SK-N-SH (cell line): ENCODE data around the gene ITGA5.

Source experiments
- EZH2phosphoT487 ChIP-seq: fragments of 200-600 bp; sonication (generic); IDR thresholded peaks from 2 replicates; pipeline ENCODE4 v1.6.1; 2017; ENCODE audit warnings: low read depth, mixed run types, mild to moderate bottlenecking, antibody characterized with exemption, moderate library complexity, borderline replicate concordance
- TAF1 ChIP-seq: IDR thresholded peaks from 2 replicates; pipeline ENCODE4 v1.6.1; 2012; ENCODE audit warnings: low read depth, mild to moderate bottlenecking, low read length, moderate library complexity, borderline replicate concordance
- TF ChIP-seq, protein P1 (sequence below): fragments of 150-350 bp; IDR thresholded peaks from 2 replicates; pipeline ENCODE4 v1.6.1; 2017; ENCODE audit warnings: antibody characterized with exemption, low read length, low read depth, borderline replicate concordance
- TF ChIP-seq, protein P2 (sequence below): IDR thresholded peaks from 2 replicates; pipeline ENCODE4 v1.4.0; 2012; ENCODE audit warnings: low read depth, borderline replicate concordance
- TF ChIP-seq, protein P3 (sequence below): fragments of 200-600 bp; sonication (generic); IDR thresholded peaks from 2 replicates; pipeline ENCODE4 v1.6.1; 2017; ENCODE audit warnings: antibody characterized with exemption, mild to moderate bottlenecking, moderate library complexity

DNA sequence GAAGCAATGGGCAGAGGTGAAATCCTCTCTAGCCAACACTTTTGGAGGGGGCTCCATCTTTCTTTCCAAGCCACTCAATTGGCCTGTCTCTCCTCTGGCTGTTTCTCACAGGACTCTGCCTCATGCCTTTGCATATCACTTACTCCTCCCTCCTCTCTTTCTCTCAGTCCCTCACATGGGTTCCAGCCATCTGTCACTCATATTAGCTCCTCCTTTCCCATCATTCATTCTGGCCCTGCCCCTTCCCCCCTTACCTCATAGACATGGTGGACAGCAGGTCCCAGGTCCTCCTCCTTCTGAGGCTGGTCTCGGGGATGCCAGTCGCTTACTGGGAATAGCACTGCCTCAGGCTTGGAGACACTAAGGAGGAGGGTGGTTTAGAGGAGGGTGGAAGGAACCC, 17.9 kb downstream of the ITGA5 start:
- TF ChIP-seq, protein P1, sequence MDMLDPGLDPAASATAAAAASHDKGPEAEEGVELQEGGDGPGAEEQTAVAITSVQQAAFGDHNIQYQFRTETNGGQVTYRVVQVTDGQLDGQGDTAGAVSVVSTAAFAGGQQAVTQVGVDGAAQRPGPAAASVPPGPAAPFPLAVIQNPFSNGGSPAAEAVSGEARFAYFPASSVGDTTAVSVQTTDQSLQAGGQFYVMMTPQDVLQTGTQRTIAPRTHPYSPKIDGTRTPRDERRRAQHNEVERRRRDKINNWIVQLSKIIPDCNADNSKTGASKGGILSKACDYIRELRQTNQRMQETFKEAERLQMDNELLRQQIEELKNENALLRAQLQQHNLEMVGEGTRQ: no peak
- TF ChIP-seq, protein P2, sequence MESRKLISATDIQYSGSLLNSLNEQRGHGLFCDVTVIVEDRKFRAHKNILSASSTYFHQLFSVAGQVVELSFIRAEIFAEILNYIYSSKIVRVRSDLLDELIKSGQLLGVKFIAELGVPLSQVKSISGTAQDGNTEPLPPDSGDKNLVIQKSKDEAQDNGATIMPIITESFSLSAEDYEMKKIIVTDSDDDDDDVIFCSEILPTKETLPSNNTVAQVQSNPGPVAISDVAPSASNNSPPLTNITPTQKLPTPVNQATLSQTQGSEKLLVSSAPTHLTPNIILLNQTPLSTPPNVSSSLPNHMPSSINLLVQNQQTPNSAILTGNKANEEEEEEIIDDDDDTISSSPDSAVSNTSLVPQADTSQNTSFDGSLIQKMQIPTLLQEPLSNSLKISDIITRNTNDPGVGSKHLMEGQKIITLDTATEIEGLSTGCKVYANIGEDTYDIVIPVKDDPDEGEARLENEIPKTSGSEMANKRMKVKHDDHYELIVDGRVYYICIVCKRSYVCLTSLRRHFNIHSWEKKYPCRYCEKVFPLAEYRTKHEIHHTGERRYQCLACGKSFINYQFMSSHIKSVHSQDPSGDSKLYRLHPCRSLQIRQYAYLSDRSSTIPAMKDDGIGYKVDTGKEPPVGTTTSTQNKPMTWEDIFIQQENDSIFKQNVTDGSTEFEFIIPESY: no peak
- no peak for TF ChIP-seq EZH2phosphoT487
- TF ChIP-seq, protein P3, sequence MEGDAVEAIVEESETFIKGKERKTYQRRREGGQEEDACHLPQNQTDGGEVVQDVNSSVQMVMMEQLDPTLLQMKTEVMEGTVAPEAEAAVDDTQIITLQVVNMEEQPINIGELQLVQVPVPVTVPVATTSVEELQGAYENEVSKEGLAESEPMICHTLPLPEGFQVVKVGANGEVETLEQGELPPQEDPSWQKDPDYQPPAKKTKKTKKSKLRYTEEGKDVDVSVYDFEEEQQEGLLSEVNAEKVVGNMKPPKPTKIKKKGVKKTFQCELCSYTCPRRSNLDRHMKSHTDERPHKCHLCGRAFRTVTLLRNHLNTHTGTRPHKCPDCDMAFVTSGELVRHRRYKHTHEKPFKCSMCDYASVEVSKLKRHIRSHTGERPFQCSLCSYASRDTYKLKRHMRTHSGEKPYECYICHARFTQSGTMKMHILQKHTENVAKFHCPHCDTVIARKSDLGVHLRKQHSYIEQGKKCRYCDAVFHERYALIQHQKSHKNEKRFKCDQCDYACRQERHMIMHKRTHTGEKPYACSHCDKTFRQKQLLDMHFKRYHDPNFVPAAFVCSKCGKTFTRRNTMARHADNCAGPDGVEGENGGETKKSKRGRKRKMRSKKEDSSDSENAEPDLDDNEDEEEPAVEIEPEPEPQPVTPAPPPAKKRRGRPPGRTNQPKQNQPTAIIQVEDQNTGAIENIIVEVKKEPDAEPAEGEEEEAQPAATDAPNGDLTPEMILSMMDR: no peak
- no peak for TF ChIP-seq TAF1
